AG09319 (cell line): Measurements from ENCODE around the gene NIN.

ENCODE experiments used
- DNase-seq: peaks from one replicate; pipeline ENCODE4 v3.0.0-alpha.2; 2010; ENCODE audit warnings: low read depth; ENCODE audit errors: extremely low read depth
- CTCF ChIP-seq: IDR thresholded peaks from 2 replicates; pipeline ENCODE4 v1.5.1; 2011; ENCODE audit warnings: low read depth, mild to moderate bottlenecking, inconsistent platforms, low read length, moderate library complexity

Gene NIN

GRCh38 chr14:50790589-50790988, 40.4 kb downstream of the NIN start:
- DNase-seq = no peak
- no peak for TF ChIP-seq CTCF

- no peak for DNase-seq
- no peak for TF ChIP-seq CTCF
Measured at GRCh38 chr14:50786751-50787464, 44.1 kb downstream of the NIN start.

- DNase-seq = no peak
- no peak for TF ChIP-seq CTCF
Measured at GRCh38 chr14:50785457-50786063, 45.4 kb downstream of the NIN start.

GRCh38 chr14:50784683-50785456, 46.1 kb downstream of the NIN start:
- DNase-seq = no peak
- TF ChIP-seq CTCF = no peak

- DNase-seq = no peak
- TF ChIP-seq CTCF = no peak
Measured at GRCh38 chr14:50783563-50783962, 47.4 kb downstream of the NIN start.

GRCh38 chr14:50780393-50780792, 50.6 kb downstream of the NIN start:
- TF ChIP-seq CTCF = no peak
- no peak for DNase-seq
